Suppressor macrophage (primary cell): Measurements from ENCODE around the gene SARNP.

Experiments used
- DNase-seq, 4 experiments: peaks; one replicate each; pipeline ENCODE4 v3.0.0-alpha.2; 2020 to 2022

SARNP gene

GRCh38 chr12:55723516-55724225 lies 93.9 kb downstream of the SARNP start:
- DNase-seq, result peak in 1 of 4 experiments; percentile 33

- DNase-seq, result no peak
These were observed 94.6 kb downstream of the SARNP start for GRCh38 chr12:55722948-55723347.

- no peak for DNase-seq
These were observed 95.8 kb downstream of the SARNP start for GRCh38 chr12:55721601-55722213.

- peak; percentile 77 to 91 (median 86) for DNase-seq
These were observed 96.6 kb downstream of the SARNP start for GRCh38 chr12:55720894-55721444.

- DNase-seq, result no peak
These were observed 97.4 kb downstream of the SARNP start, which contains the start of gene RDH5 for GRCh38 chr12:55720071-55720564. Gene RDH5 (plus strand): TSS chr12:55720393. CDS start chr12:55721185, 792 bp downstream.

- no peak for DNase-seq
These were observed 98.2 kb downstream of the SARNP start for GRCh38 chr12:55719371-55719770.

GRCh38 chr12:55718624-55719275 lies 98.8 kb downstream of the SARNP start:
- DNase-seq, result no peak

GRCh38 chr12:55718015-55718414 lies 99.5 kb downstream of the SARNP start:
- no peak for DNase-seq

- DNase-seq, result peak in 3 of 4 experiments; percentile 41 to 47 (median 43)
These were observed 100.2 kb downstream of the SARNP start for GRCh38 chr12:55717011-55718007.

GRCh38 chr12:55716582-55716957 lies 101.0 kb downstream of the SARNP start:
- DNase-seq, result peak in 1 of 4 experiments; percentile 56

- DNase-seq, result peak; percentile 72 to 89 (median 83)
These were observed 101.5 kb downstream of the SARNP start, which contains the start of gene BLOC1S1 for GRCh38 chr12:55715833-55716581. Gene BLOC1S1 (plus strand): TSS chr12:55716046. CDS start chr12:55716052, 6 bp downstream.

GRCh38 chr12:55715169-55715764 lies 102.3 kb downstream of the SARNP start:
- DNase-seq, result no peak

GRCh38 chr12:55713721-55714120 lies 103.8 kb downstream of the SARNP start:
- no peak for DNase-seq

- DNase-seq, result no peak
These were observed 104.7 kb downstream of the SARNP start for GRCh38 chr12:55712700-55713415.

GRCh38 chr12:55711786-55712553 lies 105.6 kb downstream of the SARNP start:
- no peak for DNase-seq

- peak in 3 of 4 experiments; percentile 40 to 55 (median 43) for DNase-seq
These were observed 108.8 kb downstream of the SARNP start for GRCh38 chr12:55708695-55709233.

GRCh38 chr12:55707841-55708694 lies 109.5 kb downstream of the SARNP start, which contains the start of gene ITGA7:
Gene ITGA7 (minus strand): TSS chr12:55707904. CDS start chr12:55707682, 222 bp downstream.
- peak in 1 of 4 experiments; percentile 54 for DNase-seq
